ENCODE measurements around the gene ADRM1. TPM values are rescaled to one million over a fixed set of nuclear protein-coding genes. Genes with fewer than 3 reads are reported as not detected.
A peak's percentile ranks its signal among the peaks of the same experiment; 100 is the strongest.

ADRM1 gene
- total RNA-seq, 1 experiment from 2014 or later = 160 TPM

GRCh38 chr20:62297449-62298227, 5.2 kb upstream of the ADRM1 start:
- ATAC-seq (no peak), DNase-seq (ENCODE audit: low spot score) (no peak)
- POLR2A ChIA-PET = interaction anchor here (0.5 kb wide), 1 partner anchor 90 kb away, joined by 6 read pairs; no protein-coding TSS in a partner anchor
- Mint-ChIP-seq H3K27ac (peak overlapping the region; percentile 53; the same call in 1 of the 2 replicates), H3K4me3 (no peak overlapping the region), H3K27me3 (ENCODE audit: low read depth) (no peaks in the 10 kb centered on the region), H3K4me1 (peaks cover 4% of the 10 kb centered on the region), H3K36me3 (peaks cover 19% of the 10 kb centered on the region; the same call in 1 of the 2 replicates), H3K9me3 (no peaks in the 10 kb centered on the region)
- TF ChIP-seq STAT6 (CRISPR knock-in tag; conservative IDR thresholded peaks at IDR 0.05; ENCODE audit: low read depth) (no peak), ZNF121 (CRISPR knock-in tag; IDR thresholded peaks at IDR 0.05) (peak; percentile 73), ZNF425 (CRISPR knock-in tag; conservative IDR thresholded peaks at IDR 0.05) (no peak), ZNF317 (CRISPR knock-in tag; IDR thresholded peaks at IDR 0.05; ENCODE audit: borderline replicate concordance, low read depth) (no peak), NFE2L1 (CRISPR knock-in tag; IDR thresholded peaks at IDR 0.05) (no peak)
- CTCF ChIA-PET = interaction anchor here (0.6 to 2.9 kb wide), 3 partner anchors 71 to 85 kb away, joined by 3 to 11 read pairs (median 4); no protein-coding TSS in a partner anchor

- H3K36me3 Mint-ChIP-seq = peaks cover 18% of the 10 kb centered on the region; the same call in 1 of the 2 replicates
- POLR2A ChIA-PET = interaction anchor here (0.7 kb wide), 1 partner anchor 335 kb away, joined by 4 read pairs; no protein-coding TSS in a partner anchor
- TF ChIP-seq KAT7 (CRISPR knock-in tag; IDR thresholded peaks at IDR 0.05; ENCODE audit: borderline replicate concordance) (no peak), ESRRA (CRISPR knock-in tag; IDR thresholded peaks at IDR 0.05; ENCODE audit: borderline replicate concordance) (no peak), SOX15 (CRISPR knock-in tag; IDR thresholded peaks at IDR 0.05) (no peak), MXD4 (CRISPR knock-in tag; IDR thresholded peaks at IDR 0.05; ENCODE audit: borderline replicate concordance) (no peak), ZNF121 (CRISPR knock-in tag; IDR thresholded peaks at IDR 0.05) (no peak), CBFB (CRISPR knock-in tag; IDR thresholded peaks at IDR 0.05; ENCODE audit: low read depth) (no peak), NFATC4 (CRISPR knock-in tag; IDR thresholded peaks at IDR 0.05) (no peak), ARID4B (CRISPR knock-in tag; IDR thresholded peaks at IDR 0.05; ENCODE audit: borderline replicate concordance) (no peak)
- TF ChIP-seq, protein P1, sequence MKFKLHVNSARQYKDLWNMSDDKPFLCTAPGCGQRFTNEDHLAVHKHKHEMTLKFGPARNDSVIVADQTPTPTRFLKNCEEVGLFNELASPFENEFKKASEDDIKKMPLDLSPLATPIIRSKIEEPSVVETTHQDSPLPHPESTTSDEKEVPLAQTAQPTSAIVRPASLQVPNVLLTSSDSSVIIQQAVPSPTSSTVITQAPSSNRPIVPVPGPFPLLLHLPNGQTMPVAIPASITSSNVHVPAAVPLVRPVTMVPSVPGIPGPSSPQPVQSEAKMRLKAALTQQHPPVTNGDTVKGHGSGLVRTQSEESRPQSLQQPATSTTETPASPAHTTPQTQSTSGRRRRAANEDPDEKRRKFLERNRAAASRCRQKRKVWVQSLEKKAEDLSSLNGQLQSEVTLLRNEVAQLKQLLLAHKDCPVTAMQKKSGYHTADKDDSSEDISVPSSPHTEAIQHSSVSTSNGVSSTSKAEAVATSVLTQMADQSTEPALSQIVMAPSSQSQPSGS (CRISPR knock-in tag; IDR thresholded peaks at IDR 0.05; ENCODE audit: borderline replicate concordance, low read depth) = no peak
- TF ChIP-seq, protein P2, sequence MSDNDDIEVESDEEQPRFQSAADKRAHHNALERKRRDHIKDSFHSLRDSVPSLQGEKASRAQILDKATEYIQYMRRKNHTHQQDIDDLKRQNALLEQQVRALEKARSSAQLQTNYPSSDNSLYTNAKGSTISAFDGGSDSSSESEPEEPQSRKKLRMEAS (CRISPR knock-in tag; IDR thresholded peaks at IDR 0.05) = no peak
- H3K27me3 Mint-ChIP-seq (ENCODE audit: low read depth) = no peaks in the 10 kb centered on the region
- H3K9me3 Mint-ChIP-seq = no peaks in the 10 kb centered on the region
- H3K4me3 Mint-ChIP-seq = no peak overlapping the region
- no peak for DNase-seq (ENCODE audit: low spot score)
- H3K27ac Mint-ChIP-seq = no peak overlapping the region; the same call in 1 of the 2 replicates
- CTCF ChIA-PET = interaction anchor here (1.2 to 2.9 kb wide), 3 partner anchors 39 to 84 kb away, joined by 4 to 11 read pairs (median 4); no protein-coding TSS in a partner anchor
- no peak for ATAC-seq
- H3K4me1 Mint-ChIP-seq = peaks cover 4% of the 10 kb centered on the region
Observed at GRCh38 chr20:62298577-62299249, 4.1 kb upstream of the ADRM1 start.
